Measurements from ENCODE around the gene PAIP2.

The PAIP2 gene

DNA sequence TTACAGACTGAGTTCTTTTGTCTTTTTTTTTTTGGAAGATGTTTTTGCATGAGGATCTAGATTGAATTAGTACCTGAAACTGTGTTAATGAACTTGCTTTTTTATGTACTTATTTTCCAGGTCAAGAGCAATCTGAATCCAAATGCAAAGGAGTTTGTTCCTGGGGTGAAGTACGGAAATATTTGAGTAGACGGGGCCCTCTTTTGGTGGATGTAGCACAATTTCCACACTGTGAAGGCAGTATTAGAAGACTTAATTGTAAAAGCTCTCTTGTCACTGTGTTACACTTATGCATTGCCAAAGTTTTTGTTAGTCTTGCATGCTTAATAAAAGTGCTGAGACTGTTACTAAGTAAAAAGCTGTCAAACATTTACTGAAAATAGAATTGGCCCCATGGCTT lies 27.0 kb downstream of the PAIP2 start:
- TF ChIP-seq, protein P1, sequence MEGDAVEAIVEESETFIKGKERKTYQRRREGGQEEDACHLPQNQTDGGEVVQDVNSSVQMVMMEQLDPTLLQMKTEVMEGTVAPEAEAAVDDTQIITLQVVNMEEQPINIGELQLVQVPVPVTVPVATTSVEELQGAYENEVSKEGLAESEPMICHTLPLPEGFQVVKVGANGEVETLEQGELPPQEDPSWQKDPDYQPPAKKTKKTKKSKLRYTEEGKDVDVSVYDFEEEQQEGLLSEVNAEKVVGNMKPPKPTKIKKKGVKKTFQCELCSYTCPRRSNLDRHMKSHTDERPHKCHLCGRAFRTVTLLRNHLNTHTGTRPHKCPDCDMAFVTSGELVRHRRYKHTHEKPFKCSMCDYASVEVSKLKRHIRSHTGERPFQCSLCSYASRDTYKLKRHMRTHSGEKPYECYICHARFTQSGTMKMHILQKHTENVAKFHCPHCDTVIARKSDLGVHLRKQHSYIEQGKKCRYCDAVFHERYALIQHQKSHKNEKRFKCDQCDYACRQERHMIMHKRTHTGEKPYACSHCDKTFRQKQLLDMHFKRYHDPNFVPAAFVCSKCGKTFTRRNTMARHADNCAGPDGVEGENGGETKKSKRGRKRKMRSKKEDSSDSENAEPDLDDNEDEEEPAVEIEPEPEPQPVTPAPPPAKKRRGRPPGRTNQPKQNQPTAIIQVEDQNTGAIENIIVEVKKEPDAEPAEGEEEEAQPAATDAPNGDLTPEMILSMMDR (IDR thresholded peaks at IDR 0.05; ENCODE audit: insufficient read depth, low read depth, low read length, missing control alignments), result peak; percentile 2
- DNase-seq (ENCODE audit: low read depth), result no peak
- no peak overlapping the region for H3K4me3 ChIP-seq (ENCODE audit: low read depth, low read length)

DNA sequence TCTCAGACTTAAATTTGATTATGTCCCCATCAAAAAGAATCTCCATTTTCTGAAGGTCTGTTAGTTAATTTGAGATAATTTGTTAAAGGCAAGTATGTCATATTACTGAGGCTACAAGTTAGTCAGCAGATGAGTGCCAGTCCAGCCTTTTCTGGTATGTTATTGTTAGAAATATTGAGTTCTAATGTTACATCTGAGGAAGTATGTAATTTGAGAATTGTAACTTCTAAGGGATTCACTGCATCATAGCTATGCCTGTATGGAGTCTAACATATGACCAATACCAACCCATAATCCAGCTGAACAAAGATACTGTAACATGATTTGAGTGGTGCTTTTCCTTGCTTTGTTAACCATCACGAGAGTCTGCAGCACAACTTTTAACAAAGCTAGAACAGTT lies 27.5 kb downstream of the PAIP2 start:
- no peak for DNase-seq (ENCODE audit: low read depth)
- TF ChIP-seq, protein P1 (IDR thresholded peaks at IDR 0.05; ENCODE audit: insufficient read depth, low read depth, low read length, missing control alignments), result no peak
- H3K4me3 ChIP-seq (ENCODE audit: low read depth, low read length), result no peak overlapping the region

DNA sequence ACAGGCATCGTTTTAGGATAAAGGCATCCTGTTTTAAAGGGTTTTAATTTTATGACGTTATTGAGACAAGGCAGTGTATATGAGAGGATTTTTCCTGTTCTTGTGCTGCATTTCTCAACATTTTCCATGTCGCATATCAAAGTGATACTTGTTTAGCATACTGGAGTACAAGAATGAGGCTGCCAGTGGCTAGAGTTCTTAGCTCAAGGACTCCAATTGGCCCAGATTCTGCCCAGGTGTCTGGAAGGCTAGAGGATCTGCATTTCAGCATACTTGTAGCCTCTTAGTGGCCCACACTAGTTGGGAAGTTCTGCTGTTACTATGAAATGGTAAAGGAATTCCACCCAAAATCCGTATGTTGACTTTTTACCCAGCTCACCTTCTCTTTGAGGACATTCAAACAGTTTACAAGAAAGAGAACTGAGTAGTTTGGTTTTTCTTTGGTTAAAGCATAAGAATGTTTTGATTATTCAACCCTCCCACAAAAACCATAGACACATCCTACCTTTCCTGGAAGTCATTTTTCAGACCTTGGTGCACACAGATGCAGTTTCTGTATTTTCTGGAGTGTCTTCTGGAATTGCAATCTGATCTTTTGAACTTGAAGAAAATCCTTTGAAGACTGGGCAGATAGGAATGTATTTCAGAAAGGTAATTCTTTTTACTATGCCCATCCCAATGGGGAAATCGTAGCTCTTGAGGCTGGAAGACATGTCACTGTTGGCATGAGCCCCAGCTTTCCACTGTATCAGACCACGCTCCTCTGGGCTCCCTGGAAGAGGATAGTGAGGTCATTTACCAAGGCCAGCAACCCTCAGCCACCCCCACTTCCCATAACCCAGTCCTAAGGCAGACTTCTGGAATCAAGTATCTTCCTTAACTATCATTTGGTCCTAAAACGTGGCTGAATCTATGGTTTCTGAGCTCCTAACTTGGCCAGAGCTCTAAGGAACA lies 30.1 kb downstream of the PAIP2 start:
- DNase-seq (ENCODE audit: low read depth), result no peak
- H3K4me3 ChIP-seq (ENCODE audit: low read depth, low read length), result no peak overlapping the region
- TF ChIP-seq, protein P1 (IDR thresholded peaks at IDR 0.05; ENCODE audit: insufficient read depth, low read depth, low read length, missing control alignments), result no peak

DNA sequence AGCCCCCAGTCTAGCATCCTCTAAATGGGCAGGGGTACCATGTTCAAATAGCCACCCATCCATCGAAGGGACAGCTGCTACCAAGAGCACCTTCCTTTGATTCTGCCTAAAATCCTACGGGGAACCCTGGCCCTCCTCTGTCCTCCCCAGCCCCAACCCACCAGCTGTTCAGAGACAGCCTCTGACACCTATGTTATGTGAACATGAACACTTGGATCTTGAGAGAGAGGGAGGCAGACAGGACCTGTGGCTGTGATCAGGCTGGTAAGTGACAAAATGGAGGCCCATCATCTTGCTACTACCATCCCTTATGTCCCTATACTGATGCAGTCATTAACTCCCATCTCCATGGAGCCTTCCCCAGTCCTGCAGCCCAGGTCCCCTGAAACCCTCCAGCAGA lies 33.3 kb downstream of the PAIP2 start:
- no peak for DNase-seq (ENCODE audit: low read depth)
- TF ChIP-seq, protein P1 (IDR thresholded peaks at IDR 0.05; ENCODE audit: insufficient read depth, low read depth, low read length, missing control alignments), result no peak
- H3K4me3 ChIP-seq (ENCODE audit: low read depth, low read length), result no peak overlapping the region

DNA sequence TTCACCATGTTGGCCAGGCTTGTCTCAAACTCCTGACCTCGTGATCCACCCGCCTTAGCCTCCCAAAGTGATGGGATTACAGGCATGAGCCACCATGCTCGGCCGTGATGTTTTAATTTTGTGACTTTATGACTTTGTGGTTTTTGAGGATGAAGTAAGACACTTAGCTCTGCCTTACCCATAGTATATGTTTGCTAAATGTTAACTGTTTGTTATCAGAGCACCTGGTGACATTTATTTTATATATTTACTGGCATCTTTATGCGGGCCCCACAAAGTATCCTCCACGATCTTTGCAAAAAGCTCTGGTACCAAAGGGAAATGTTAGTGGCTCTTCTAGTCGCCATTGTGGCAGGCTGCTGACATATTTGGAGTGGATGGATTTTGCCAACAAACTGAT lies 34.7 kb downstream of the PAIP2 start:
- TF ChIP-seq, protein P1 (IDR thresholded peaks at IDR 0.05; ENCODE audit: insufficient read depth, low read depth, low read length, missing control alignments), result no peak
- no peak for DNase-seq (ENCODE audit: low read depth)

DNA sequence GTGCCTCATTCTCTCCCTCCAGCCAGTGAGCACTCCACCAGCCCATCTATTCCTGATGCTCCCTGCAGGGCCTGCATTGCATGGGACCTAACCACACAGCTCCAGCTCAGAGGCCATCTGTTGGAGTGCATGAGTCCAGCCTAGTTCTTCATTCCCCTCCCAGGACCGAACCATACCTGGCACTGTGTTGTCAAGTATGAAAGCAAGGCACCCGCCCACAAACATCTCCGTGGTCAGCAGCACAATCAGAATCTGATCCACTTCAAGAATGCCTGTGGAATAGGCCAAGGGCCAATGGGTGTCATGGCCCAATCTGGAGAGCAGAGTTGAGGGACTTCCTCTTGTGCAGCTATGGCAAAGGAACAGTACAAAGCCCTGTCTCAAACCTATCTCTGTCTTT lies 35.6 kb downstream of the PAIP2 start:
- H3K4me3 ChIP-seq (ENCODE audit: low read depth, low read length), result no peak overlapping the region
- DNase-seq (ENCODE audit: low read depth), result no peak
- TF ChIP-seq, protein P1 (IDR thresholded peaks at IDR 0.05; ENCODE audit: insufficient read depth, low read depth, low read length, missing control alignments), result no peak

More for the DNA sequence above, 34.7 kb downstream of the PAIP2 start:
- no peak overlapping the region for H3K4me3 ChIP-seq (ENCODE audit: low read depth, low read length)
